Vagina (tissue), 2 donors: ENCODE data around the gene CRKL.

Experiments used
- POLR2AphosphoS5 ChIP-seq, 2 donors: sonication (generic); formaldehyde crosslinking; IDR thresholded peaks; one replicate each; pipeline ENCODE4 v1.9.0; 2017; ENCODE audit warnings: antibody characterized with exemption in 2 of 2, mild to moderate bottlenecking in 2 of 2, low read depth in 1 of 2; ENCODE audit not compliant: insufficient read depth in 1 of 2
- TF ChIP-seq, protein P1 (sequence below), 3 experiments: fragments of 450-650 bp in 2 of 3; fragments of 200-600 bp in 1 of 3; sonication (generic) in 1 of 3; IDR thresholded peaks; one replicate each; pipeline ENCODE4 v1.5.1; 2017 to 2019; ENCODE audit warnings: antibody characterized with exemption in 3 of 3, mild to moderate bottlenecking in 2 of 3, moderate library complexity in 2 of 3

DNA sequence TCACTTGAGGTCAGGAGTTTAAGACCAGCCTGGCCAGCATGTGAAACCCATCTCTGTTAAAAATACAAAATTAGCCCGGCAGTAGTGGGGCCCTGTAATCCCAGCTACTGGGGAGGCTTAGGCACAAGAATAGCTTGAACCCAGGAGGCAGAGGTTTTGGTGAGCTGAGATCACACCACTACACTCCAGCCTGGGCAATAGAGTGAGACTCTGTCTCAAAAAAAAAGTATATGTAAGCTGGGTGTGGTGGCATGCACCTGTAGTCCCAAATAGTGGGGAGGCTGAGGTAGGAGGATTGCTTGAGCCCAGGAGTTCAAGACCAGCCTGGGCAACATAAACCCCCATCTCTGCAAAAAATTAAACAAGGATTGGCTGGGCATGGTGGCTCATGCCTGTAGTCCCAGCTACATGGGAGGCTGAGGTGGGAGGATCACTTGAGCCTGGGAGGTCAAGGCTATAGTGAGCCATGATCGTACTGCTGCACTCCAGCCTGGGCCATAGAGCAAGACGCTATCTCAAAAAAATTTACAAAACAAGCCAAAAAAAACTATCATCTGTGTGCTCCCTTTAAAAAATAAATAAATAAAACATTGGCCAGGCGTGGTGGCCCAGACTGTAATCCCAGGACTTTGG is 10.8 kb downstream of the CRKL start:
- TF ChIP-seq, protein P1, sequence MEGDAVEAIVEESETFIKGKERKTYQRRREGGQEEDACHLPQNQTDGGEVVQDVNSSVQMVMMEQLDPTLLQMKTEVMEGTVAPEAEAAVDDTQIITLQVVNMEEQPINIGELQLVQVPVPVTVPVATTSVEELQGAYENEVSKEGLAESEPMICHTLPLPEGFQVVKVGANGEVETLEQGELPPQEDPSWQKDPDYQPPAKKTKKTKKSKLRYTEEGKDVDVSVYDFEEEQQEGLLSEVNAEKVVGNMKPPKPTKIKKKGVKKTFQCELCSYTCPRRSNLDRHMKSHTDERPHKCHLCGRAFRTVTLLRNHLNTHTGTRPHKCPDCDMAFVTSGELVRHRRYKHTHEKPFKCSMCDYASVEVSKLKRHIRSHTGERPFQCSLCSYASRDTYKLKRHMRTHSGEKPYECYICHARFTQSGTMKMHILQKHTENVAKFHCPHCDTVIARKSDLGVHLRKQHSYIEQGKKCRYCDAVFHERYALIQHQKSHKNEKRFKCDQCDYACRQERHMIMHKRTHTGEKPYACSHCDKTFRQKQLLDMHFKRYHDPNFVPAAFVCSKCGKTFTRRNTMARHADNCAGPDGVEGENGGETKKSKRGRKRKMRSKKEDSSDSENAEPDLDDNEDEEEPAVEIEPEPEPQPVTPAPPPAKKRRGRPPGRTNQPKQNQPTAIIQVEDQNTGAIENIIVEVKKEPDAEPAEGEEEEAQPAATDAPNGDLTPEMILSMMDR (IDR thresholded peaks at IDR 0.05) = no peak
- TF ChIP-seq POLR2AphosphoS5 (IDR thresholded peaks at IDR 0.05; ENCODE audit: insufficient read depth in 1 of 2, low read depth in 1 of 2) = no peak
